ENCODE measurements around the gene POLR3GL.

Gene POLR3GL

GRCh38 chr1:145957443-145958319, 6.8 kb upstream of the POLR3GL start, which contains the start of gene LIX1L:
Gene LIX1L (minus strand): TSS chr1:145958017. CDS start chr1:145957927, 90 bp downstream.
- no peak for TF ChIP-seq CTCF (IDR thresholded peaks at IDR 0.05; ENCODE audit: low read depth, low read length)
- peak; percentile 98 for DNase-seq (ENCODE audit: low read depth in 2 of 2)

GRCh38 chr1:145958734-145959133, 5.8 kb upstream of the POLR3GL start:
- H3K4me3 ChIP-seq (replicated peaks in 1 of 2; ENCODE audit: low read depth in 2 of 2, low read length in 2 of 2) = no peak overlapping the region

More at GRCh38 chr1:145957443-145958319, 6.8 kb upstream of the POLR3GL start, which contains the start of gene LIX1L:
- peak within 1 kb of the TSS; percentile 70 to 81 for H3K4me3 ChIP-seq (replicated peaks in 1 of 2; ENCODE audit: low read depth in 2 of 2, low read length in 2 of 2)

GRCh38 chr1:145959333-145959732, 5.2 kb upstream of the POLR3GL start:
- no peak for TF ChIP-seq CTCF (IDR thresholded peaks at IDR 0.05; ENCODE audit: low read depth, low read length)
- no peak for DNase-seq (ENCODE audit: low read depth in 2 of 2)
- H3K4me3 ChIP-seq (replicated peaks in 1 of 2; ENCODE audit: low read depth in 2 of 2, low read length in 2 of 2) = no peak overlapping the region

More at GRCh38 chr1:145958734-145959133, 5.8 kb upstream of the POLR3GL start:
- no peak for DNase-seq (ENCODE audit: low read depth in 2 of 2)
- no peak for TF ChIP-seq CTCF (IDR thresholded peaks at IDR 0.05; ENCODE audit: low read depth, low read length)

- DNase-seq (ENCODE audit: low read depth in 2 of 2) = no peak
- H3K4me3 ChIP-seq (replicated peaks in 1 of 2; ENCODE audit: low read depth in 2 of 2, low read length in 2 of 2) = peak overlapping the region; percentile 65
- TF ChIP-seq CTCF (IDR thresholded peaks at IDR 0.05; ENCODE audit: low read depth, low read length) = no peak
Observed at GRCh38 chr1:145959957-145960467, 4.5 kb upstream of the POLR3GL start.

- peak; percentile 12 for TF ChIP-seq CTCF (IDR thresholded peaks at IDR 0.05; ENCODE audit: low read depth, low read length)
- peak overlapping the region; percentile 65 for H3K4me3 ChIP-seq (replicated peaks in 1 of 2; ENCODE audit: low read depth in 2 of 2, low read length in 2 of 2)
- peak; percentile 58 to 76 for DNase-seq (ENCODE audit: low read depth in 2 of 2)
Observed at GRCh38 chr1:145960468-145961108, 3.9 kb upstream of the POLR3GL start.

GRCh38 chr1:145961109-145961424, 3.4 kb upstream of the POLR3GL start:
- DNase-seq (ENCODE audit: low read depth in 2 of 2) = no peak
- TF ChIP-seq CTCF (IDR thresholded peaks at IDR 0.05; ENCODE audit: low read depth, low read length) = no peak
- peak overlapping the region; percentile 65 for H3K4me3 ChIP-seq (replicated peaks in 1 of 2; ENCODE audit: low read depth in 2 of 2, low read length in 2 of 2)
